HG03175 (cell line): ENCODE results near the gene ECEL1.
"Not testable (repeated sequence)": the region's sequence is repeated elsewhere in the genome, so short reads cannot be mapped to it uniquely, and the experiment has no call there.

Experiments used
- ATAC-seq: cut with Tn5 transposase; IDR thresholded peaks from one replicate; pipeline ENCODE4 v1.9.1; 2021; ENCODE audit warnings: mild to moderate bottlenecking, moderate library complexity; ENCODE audit not compliant: unreplicated experiment

ECEL1 gene

GRCh38 chr2:232487385-232488096 is at the start of gene ECEL1:
TSS of gene ECEL1 (minus strand) at chr2:232487834. CDS start at chr2:232486653, 1,181 bp downstream.
- ATAC-seq: no peak

DNA sequence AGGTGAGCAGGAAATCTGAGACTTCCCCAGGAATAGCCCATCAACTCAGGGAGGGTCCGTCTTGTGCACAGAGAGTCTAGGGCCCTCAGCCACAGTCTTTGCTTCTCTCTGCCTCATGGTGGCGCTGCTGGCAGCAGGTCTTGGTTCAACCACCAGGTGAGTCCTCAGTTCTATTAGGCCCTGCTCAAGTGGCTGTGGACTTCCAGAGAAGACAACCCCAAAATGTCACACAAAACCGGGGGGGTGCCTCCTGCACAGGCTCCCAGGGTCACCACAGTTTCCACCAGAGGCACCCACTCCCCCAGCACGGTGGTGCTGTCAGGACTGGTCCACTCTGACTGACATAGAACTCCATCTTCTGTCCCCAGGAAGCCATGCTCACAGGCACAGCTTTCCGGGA is 49.4 kb upstream of the ECEL1 start:
- ATAC-seq: no peak

GRCh38 chr2:232535761-232536530 is 48.3 kb upstream of the ECEL1 start:
- ATAC-seq: no peak

DNA sequence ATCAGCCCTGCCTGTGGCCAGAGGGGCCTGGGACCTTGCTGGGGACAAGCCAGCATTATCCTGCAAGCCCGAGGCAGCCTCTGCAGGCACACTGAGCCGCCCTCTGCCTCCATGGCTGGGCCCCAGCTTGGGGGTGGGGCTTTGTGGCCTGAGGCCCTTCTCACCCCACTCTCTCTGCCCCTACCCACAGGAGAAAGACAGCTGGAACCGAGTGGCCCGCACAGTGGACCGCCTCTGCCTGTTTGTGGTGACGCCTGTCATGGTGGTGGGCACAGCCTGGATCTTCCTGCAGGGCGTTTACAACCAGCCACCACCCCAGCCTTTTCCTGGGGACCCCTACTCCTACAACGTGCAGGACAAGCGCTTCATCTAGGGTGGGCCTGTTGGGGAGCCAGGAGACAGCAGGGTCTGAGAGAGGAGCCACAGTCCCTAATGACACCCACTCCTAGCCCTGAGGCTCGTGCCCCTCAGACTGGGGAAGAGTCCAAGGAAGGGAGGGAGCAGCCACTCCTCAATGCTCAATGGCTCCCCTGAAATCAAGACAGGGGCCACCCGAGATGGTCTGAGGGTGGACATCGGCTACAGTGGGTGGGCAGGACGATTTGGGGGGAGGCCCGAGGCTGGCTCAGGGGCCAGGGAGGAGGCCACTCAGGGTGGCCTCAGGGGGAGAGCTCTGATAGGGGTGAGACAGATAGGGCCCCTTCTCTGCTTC is 47.5 kb upstream of the ECEL1 start:
- no peak for ATAC-seq

- no peak for ATAC-seq
Measured at GRCh38 chr2:232533944-232534710, 46.5 kb upstream of the ECEL1 start.

- not testable (repeated sequence) for ATAC-seq
Measured at GRCh38 chr2:232532821-232533220, 45.2 kb upstream of the ECEL1 start.

DNA sequence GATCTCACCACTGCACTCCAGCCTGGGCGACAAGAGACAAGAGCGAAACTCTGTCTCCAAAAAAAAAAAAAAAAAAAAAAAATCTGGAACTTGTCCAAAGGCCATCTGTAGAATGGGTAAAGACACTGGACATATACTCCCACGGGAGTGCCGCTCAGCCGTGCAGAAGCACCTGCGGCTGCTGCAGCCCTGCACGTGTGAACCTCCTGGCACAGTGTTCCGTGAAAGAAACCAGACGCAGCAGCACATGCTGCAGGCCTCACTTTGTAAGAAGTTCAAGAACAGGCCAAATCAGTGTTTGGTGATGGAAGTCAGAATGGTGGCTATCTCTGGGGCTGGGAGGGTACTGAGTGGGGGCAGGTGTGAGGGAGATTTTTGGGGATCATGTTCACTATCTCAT is 44.8 kb upstream of the ECEL1 start:
- no peak for ATAC-seq

DNA sequence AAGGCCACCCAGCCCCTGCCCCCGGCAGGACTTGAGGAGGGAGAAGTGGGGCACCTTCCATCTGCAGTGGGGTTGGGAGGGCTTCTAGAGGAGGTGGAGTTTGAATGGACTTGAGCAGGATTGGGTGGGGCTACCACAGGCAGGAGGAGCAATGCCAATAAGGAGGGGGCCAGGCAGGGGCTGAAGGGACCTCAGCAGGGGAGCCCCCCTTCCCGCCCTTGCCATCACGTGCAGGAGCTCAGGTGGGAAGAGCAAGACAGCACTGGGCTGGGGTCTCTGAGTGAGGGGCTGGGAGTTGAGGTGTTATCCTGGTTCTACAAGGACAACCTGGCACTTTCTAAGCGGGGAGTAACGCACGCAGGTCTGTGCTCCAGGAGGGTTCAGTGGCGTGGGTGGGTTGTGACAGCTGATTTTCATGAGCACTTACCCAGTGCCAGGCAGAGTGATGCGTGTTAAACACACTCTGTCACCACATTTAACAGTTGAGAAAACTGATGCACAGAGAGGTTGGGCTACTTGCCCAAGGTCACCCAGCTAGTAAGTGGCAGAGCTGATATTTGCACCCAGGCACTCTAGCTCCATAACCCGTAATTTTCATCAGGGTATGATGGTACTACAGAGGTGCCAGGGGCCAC is 43.1 kb upstream of the ECEL1 start:
- no peak for ATAC-seq

DNA sequence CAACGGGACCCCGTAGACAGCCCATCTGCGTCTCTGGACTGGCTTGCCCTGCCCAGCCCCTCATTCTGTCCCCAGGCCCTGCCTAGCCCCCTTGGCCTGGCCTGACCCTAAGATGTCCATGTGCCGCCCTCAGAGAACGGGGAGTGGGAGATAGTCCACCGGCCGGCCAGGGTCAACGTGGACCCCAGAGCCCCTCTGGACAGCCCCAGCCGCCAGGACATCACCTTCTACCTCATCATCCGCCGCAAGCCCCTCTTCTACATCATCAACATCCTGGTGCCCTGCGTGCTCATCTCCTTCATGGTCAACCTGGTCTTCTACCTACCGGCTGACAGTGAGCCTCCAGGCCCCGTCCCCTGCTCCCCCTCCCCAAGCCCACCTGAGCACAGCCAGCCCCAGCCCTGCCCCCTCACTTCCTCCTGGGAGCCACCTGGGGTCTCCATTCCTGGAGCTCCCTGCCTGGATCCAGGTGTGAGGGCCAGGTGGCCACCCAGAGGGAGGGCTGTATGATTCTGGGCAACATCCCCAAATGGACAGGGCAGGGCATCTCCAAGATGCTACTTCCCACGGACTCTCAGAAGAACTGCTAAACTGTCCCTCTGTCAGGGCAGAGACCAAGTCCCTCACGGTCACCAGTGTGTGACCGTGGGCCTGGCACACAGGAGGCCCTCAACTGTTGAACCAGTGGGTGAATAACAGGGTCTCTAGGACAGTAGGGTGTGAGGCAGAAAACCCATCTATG is 42.3 kb upstream of the ECEL1 start:
- ATAC-seq: no peak

- ATAC-seq: no peak
Measured at GRCh38 chr2:232528746-232529460, 41.3 kb upstream of the ECEL1 start.

DNA sequence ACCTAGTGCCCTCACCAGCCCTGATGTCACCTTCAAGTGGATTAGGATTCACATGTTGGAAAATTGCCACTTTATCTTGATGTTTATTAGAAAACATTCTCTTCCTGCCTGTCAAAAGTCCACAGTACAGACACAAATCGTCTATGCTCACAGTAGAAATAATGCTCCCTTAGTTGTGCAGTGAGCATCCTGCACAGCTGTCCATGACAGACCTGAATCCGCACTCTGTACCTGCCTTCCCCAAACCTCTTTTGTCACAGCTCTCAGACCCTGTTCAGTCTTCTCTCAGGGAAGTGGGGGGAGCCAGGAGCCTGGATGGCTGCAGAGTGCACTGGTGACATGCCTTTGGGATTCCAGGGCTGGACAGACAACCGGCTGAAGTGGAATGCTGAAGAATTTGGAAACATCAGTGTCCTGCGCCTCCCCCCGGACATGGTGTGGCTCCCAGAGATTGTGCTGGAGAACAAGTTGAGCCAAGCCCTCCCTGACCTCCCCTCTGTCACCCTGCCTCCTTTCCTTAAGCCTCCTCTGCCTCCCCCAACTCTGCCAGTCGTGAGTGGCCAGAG is 40.4 kb upstream of the ECEL1 start:
- ATAC-seq: no peak

DNA sequence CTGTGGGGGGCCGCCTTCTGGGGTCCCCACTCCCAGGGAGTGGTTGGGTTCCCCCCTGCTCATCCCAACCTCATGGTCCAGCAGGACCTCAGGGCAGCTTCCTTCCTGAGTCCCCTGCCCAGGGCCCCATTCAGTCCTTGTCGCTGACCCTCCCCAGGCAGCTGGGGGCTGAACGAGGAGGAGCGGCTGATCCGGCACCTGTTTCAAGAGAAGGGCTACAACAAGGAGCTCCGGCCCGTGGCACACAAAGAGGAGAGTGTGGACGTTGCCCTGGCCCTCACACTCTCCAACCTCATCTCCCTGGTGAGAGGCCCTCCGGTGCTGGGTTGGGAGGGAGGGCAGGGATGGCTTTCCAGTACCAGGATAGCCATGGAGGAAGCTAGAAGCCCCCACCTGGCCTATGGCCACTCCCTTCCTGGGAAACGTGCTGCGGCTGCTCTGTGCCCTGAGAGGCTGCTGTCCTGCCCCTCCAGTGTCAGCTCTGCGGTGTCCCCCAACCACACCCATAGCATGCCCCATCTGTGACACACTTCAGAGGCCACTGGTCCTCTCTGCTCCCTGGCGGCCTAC is 38.8 kb upstream of the ECEL1 start:
- ATAC-seq: no peak

DNA sequence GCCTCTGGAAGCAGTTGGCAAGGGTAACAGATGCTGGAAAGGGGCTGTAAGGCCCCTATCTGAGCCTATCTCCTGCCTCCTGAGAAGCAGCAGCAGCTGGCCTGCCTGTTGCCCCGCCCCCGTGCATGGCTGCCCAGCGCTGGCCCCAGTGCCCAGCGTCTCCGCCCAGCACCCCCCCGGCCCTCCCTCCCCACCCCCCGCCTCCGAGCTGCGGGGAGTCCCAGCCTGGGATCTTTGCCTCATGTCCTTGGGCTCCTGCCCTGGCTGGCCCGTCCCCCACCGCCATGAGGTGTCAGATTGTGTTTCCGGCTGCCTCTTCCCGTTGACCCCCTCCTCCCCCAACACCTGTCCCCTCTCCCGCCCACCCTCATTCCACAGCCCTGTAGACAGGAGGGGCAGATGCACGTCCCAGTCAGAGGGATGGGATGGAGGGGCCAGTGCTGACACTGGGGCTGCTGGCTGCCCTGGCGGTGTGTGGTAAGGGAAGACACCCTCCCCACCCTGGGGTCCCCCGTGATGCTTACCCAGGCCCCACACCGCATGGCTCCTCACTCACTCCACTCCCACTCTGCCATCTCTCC is 38.2 kb upstream of the ECEL1 start, which contains the start of gene CHRND:
Gene CHRND, plus strand, starts transcription at position 370 of the 581 bp plus-strand sequence. Its CDS starts 56 bp downstream, at position 426.
- no peak for ATAC-seq

DNA sequence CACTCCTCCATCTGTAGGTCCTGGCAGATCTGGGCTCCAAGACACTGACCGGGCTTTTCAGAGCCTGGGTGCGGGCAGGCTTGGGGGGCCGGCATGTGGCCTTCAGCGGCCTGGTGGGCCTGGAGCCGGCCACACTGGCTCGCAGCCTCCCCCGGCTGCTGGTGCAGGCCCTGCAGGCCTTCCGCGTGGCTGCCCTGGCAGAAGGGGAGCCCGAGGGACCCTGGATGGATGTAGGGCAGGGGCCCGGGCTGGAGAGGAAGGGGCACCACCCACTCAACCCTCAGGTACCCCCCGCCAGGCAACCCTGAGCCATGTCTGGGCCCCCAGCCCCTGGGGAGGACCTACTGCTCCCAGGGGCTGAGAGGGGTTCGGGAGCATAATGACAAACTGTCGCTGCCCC is 37.6 kb upstream of the ECEL1 start:
- no peak for ATAC-seq

DNA sequence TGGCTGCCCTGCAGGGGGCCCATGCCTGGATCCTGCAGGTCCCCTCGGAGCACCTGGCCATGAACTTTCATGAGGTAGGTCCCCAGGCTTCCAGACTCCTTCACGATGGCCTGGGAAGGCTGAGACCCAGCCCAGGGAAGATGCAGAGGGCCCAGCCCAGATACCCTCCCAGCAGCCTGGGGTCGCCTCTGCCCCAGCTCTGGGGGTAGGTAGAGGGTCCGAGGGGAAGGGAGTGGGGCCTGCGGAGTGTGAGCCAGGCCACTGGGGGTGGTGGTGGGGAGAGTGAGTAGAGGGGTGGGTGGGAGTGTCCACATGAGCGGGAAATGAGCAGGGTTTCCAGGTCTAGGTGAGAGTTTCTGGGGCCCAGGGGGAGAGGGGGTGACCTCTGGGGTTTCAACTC is 37.1 kb upstream of the ECEL1 start:
- ATAC-seq: no peak

- no peak for ATAC-seq
Measured at GRCh38 chr2:232523682-232524597, 36.3 kb upstream of the ECEL1 start.

- ATAC-seq: no peak
Measured at GRCh38 chr2:232523402-232523681, 35.7 kb upstream of the ECEL1 start.
